SU-DHL-6 (cell line): ENCODE data around the gene PRR36.

ENCODE experiments used
- H2AFZ ChIP-seq: fragments of 200-600 bp; sonication (generic); 2 replicates; pipeline ENCODE4 v1.6.1; 2014; ENCODE audit warnings: low read depth, mild to moderate bottlenecking, moderate library complexity, mixed read lengths, antibody characterized with exemption, low read length; ENCODE audit not compliant: severe bottlenecking
- H3F3A ChIP-seq: fragments of 200-600 bp; shearing (Covaris generic); 2 replicates; pipeline ENCODE4 v1.6.0; 2016; ENCODE audit warnings: antibody characterized with exemption, mild to moderate bottlenecking; ENCODE audit not compliant: insufficient read depth
- H3K27ac ChIP-seq: fragments of 200-600 bp; sonication (generic); 2 replicates; pipeline ENCODE4 v1.5.1; 2016; ENCODE audit warnings: low read depth, mild to moderate bottlenecking, low read length, moderate library complexity, mixed read lengths
- H3K27me3 ChIP-seq: fragments of 200-600 bp; sonication (generic), shearing (Covaris generic); 2 replicates; pipeline ENCODE4 v1.6.0; 2014; ENCODE audit warnings: mild to moderate bottlenecking, low read length
- H3K36me3 ChIP-seq: fragments of 200-600 bp; sonication (generic); 2 replicates; pipeline ENCODE4 v1.6.1; 2014; ENCODE audit warnings: mild to moderate bottlenecking, low read length, mixed read lengths
- H3K4me2 ChIP-seq: fragments of 300-600, 200-600 bp; shearing (Covaris generic), sonication (generic); 2 replicates; pipeline ENCODE4 v1.6.0; 2014; ENCODE audit warnings: low read length, low read depth, mild to moderate bottlenecking; ENCODE audit not compliant: poor library complexity, severe bottlenecking
- H3K4me3 ChIP-seq: fragments of 200-600 bp; sonication (generic); 2 replicates; pipeline ENCODE4 v1.5.1; 2014; ENCODE audit warnings: antibody characterized with exemption, low read length, mild to moderate bottlenecking, mixed read lengths; ENCODE audit not compliant: insufficient read depth, poor library complexity, severe bottlenecking
- H3K79me2 ChIP-seq: fragments of 200-600 bp; sonication (generic); 2 replicates; pipeline ENCODE4 v1.6.1; 2014; ENCODE audit warnings: mild to moderate bottlenecking, low read length, moderate library complexity; ENCODE audit not compliant: insufficient read depth
- H3K9ac ChIP-seq: fragments of 200-600 bp; sonication (generic); 2 replicates; pipeline ENCODE4 v1.7.0; 2014; ENCODE audit warnings: mild to moderate bottlenecking, low read length
- H3K9me2 ChIP-seq: fragments of 200-600 bp; sonication (generic); replicated peaks from 2 replicates; pipeline ENCODE4 v1.6.1; 2014; ENCODE audit warnings: low read length; ENCODE audit not compliant: insufficient read depth
- H3K9me3 ChIP-seq: fragments of 200-600 bp; sonication (generic); 2 replicates; pipeline ENCODE4 v1.6.1; 2014; ENCODE audit warnings: low read length, mixed read lengths; ENCODE audit not compliant: insufficient read depth
- H4K20me1 ChIP-seq: fragments of 200-600 bp; sonication (generic); 2 replicates; pipeline ENCODE4 v1.6.1; 2014; ENCODE audit warnings: low read depth, mild to moderate bottlenecking, antibody characterized with exemption, low read length, moderate library complexity, mixed read lengths
- CTCF ChIP-seq: fragments of 200-600 bp; sonication (generic); IDR thresholded peaks from one replicate; pipeline ENCODE4 v1.5.1; 2017; ENCODE audit warnings: antibody characterized with exemption, mild to moderate bottlenecking, low read length, moderate library complexity; ENCODE audit not compliant: insufficient read depth, poor library complexity, severe bottlenecking
- EZH2phosphoT487 ChIP-seq: fragments of 200-600 bp; sonication (generic), shearing (Covaris generic); conservative IDR thresholded peaks from 2 replicates; pipeline ENCODE4 v1.6.1; 2018; ENCODE audit warnings: mild to moderate bottlenecking, antibody characterized with exemption, low read length, moderate library complexity, mixed read lengths

Gene PRR36

GRCh38 chr19:7901337-7901736, 27.1 kb upstream of the PRR36 start:
- no peak overlapping the region for H3K4me2 ChIP-seq
- no peaks in the 10 kb centered on the region for H3K27me3 ChIP-seq
- no peaks in the 10 kb centered on the region for H3F3A ChIP-seq
- H3K79me2 ChIP-seq: peaks cover 23% of the 10 kb centered on the region
- no peak overlapping the region for H3K9ac ChIP-seq
- no peak overlapping the region for H3K4me3 ChIP-seq
- H3K27ac ChIP-seq: no peak overlapping the region
- H2AFZ ChIP-seq: no peak overlapping the region
- no peaks in the 10 kb centered on the region for H3K36me3 ChIP-seq
- H4K20me1 ChIP-seq: no peaks in the 10 kb centered on the region
- no peaks in the 10 kb centered on the region for H3K9me3 ChIP-seq
- H3K9me2 ChIP-seq: no peaks in the 10 kb centered on the region
- TF ChIP-seq CTCF (no peak), EZH2phosphoT487 (no peak)

- Histone ChIP-seq H2AFZ (no peak overlapping the region), H3K4me2 (no peak overlapping the region), H3K9me2 (no peaks in the 10 kb centered on the region), H3F3A (no peaks in the 10 kb centered on the region), H3K79me2 (peaks cover 19% of the 10 kb centered on the region), H3K36me3 (no peaks in the 10 kb centered on the region), H3K9ac (no peak overlapping the region), H3K27ac (no peak overlapping the region), H3K27me3 (no peaks in the 10 kb centered on the region), H3K4me3 (no peak overlapping the region), H3K9me3 (no peaks in the 10 kb centered on the region), H4K20me1 (no peaks in the 10 kb centered on the region)
- TF ChIP-seq EZH2phosphoT487 (no peak), CTCF (no peak)
Observed at GRCh38 chr19:7900931-7901330, 26.7 kb upstream of the PRR36 start.

GRCh38 chr19:7900401-7900870, 26.2 kb upstream of the PRR36 start:
- Histone ChIP-seq H3K4me3 (no peak overlapping the region), H4K20me1 (no peaks in the 10 kb centered on the region), H2AFZ (no peak overlapping the region), H3K9ac (no peak overlapping the region), H3K9me3 (no peaks in the 10 kb centered on the region), H3K79me2 (peaks cover 14% of the 10 kb centered on the region), H3K27me3 (no peaks in the 10 kb centered on the region), H3K36me3 (no peaks in the 10 kb centered on the region), H3K9me2 (no peaks in the 10 kb centered on the region), H3K4me2 (no peak overlapping the region), H3K27ac (no peak overlapping the region), H3F3A (no peaks in the 10 kb centered on the region)
- no peak for TF ChIP-seq EZH2phosphoT487
- no peak for TF ChIP-seq CTCF
